GM18951 (cell line): ENCODE results near the gene NXPH4.

Experiments used
- POLR2A ChIP-seq: IDR thresholded peaks from 4 replicates; pipeline ENCODE4 v1.6.1; 2011; ENCODE audit warnings: mild to moderate bottlenecking; ENCODE audit not compliant: insufficient read length, insufficient read depth; ENCODE audit errors: extremely low read depth
- in situ Hi-C: fragments of 300-500 bp; cut with MboI; formaldehyde crosslinking; loops from one replicate; pipeline ENCODE4 v1.12.0; 2022; ENCODE audit warnings: low sequenced_read_pairs, mixed read lengths, inconsistent platforms; ENCODE audit not compliant: unreplicated experiment

NXPH4 gene

GRCh38 chr12:57216014-57216911 lies at the start of gene NXPH4:
Gene NXPH4, plus strand, starts transcription at chr12:57216794. Its CDS starts 176 bp downstream, at chr12:57216970.
- in situ Hi-C loops = no loop called here
- no peak for TF ChIP-seq POLR2A

GRCh38 chr12:57166971-57167371 lies 49.6 kb upstream of the NXPH4 start:
- in situ Hi-C loops = no loop called here
- no peak for TF ChIP-seq POLR2A

GRCh38 chr12:57168058-57168457 lies 48.5 kb upstream of the NXPH4 start:
- TF ChIP-seq POLR2A = no peak
- in situ Hi-C loops = no loop called here

GRCh38 chr12:57169046-57169795 lies 47.4 kb upstream of the NXPH4 start:
- no peak for TF ChIP-seq POLR2A
- in situ Hi-C loops = no loop called here

- no peak for TF ChIP-seq POLR2A
- in situ Hi-C loops = no loop called here
Measured at GRCh38 chr12:57169969-57170368, 46.6 kb upstream of the NXPH4 start.

GRCh38 chr12:57170408-57170807 lies 46.2 kb upstream of the NXPH4 start:
- in situ Hi-C loops = no loop called here
- TF ChIP-seq POLR2A = no peak

- in situ Hi-C loops = no loop called here
Measured at GRCh38 chr12:57170927-57171326, 45.7 kb upstream of the NXPH4 start.

GRCh38 chr12:57171668-57172067 lies 44.9 kb upstream of the NXPH4 start:
- in situ Hi-C loops = no loop called here
- no peak for TF ChIP-seq POLR2A

More at GRCh38 chr12:57170927-57171326, 45.7 kb upstream of the NXPH4 start:
- TF ChIP-seq POLR2A = no peak

GRCh38 chr12:57173089-57173488 lies 43.5 kb upstream of the NXPH4 start:
- in situ Hi-C loops = no loop called here
- no peak for TF ChIP-seq POLR2A

- TF ChIP-seq POLR2A = no peak
- in situ Hi-C loops = no loop called here
Measured at GRCh38 chr12:57173683-57174082, 42.9 kb upstream of the NXPH4 start.

- in situ Hi-C loops = loop anchor here (5.0 kb wide), 1 partner anchor 53 kb away; no protein-coding TSS in a partner anchor
- no peak for TF ChIP-seq POLR2A
Measured at GRCh38 chr12:57175428-57176138, 41.0 kb upstream of the NXPH4 start.

GRCh38 chr12:57176139-57176477 lies 40.5 kb upstream of the NXPH4 start:
- TF ChIP-seq POLR2A = no peak
- in situ Hi-C loops = loop anchor here (5.0 kb wide), 1 partner anchor 54 kb away; no protein-coding TSS in a partner anchor

- in situ Hi-C loops = loop anchor here (5.0 kb wide), 1 partner anchor 55 kb away; no protein-coding TSS in a partner anchor
Measured at GRCh38 chr12:57176846-57177245, 39.7 kb upstream of the NXPH4 start.

More at GRCh38 chr12:57176846-57177245, 39.7 kb upstream of the NXPH4 start:
- TF ChIP-seq POLR2A = no peak
